SK-N-MC (cell line): Measurements from ENCODE around the gene HDHD2.
A peak's percentile ranks its signal among the peaks of the same experiment; 100 is the strongest.

Source experiments
- EZH2 ChIP-seq: fragments of 200-600 bp; sonication (generic); IDR thresholded peaks from one replicate; pipeline ENCODE4 v1.6.1; 2017; ENCODE audit warnings: antibody characterized with exemption
- POLR2AphosphoS5 ChIP-seq: IDR thresholded peaks from 2 replicates; pipeline ENCODE4 v1.6.1; 2012; ENCODE audit warnings: mild to moderate bottlenecking, low read depth, low read length, borderline replicate concordance

GRCh38 chr18:47075098-47075883 lies 75.0 kb downstream of the HDHD2 start:
- TF ChIP-seq EZH2 (no peak), POLR2AphosphoS5 (peak; percentile 56; the same call in 1 of the 2 replicates)
